ENCODE data around the gene MGAT1.
"Not testable (repeated sequence)": the region's sequence is repeated elsewhere in the genome, so short reads cannot be mapped to it uniquely, and the experiment has no call there.

The MGAT1 gene
- total RNA-seq, result 285 to 812 (median 516) reads per million in 17 experiments

DNA sequence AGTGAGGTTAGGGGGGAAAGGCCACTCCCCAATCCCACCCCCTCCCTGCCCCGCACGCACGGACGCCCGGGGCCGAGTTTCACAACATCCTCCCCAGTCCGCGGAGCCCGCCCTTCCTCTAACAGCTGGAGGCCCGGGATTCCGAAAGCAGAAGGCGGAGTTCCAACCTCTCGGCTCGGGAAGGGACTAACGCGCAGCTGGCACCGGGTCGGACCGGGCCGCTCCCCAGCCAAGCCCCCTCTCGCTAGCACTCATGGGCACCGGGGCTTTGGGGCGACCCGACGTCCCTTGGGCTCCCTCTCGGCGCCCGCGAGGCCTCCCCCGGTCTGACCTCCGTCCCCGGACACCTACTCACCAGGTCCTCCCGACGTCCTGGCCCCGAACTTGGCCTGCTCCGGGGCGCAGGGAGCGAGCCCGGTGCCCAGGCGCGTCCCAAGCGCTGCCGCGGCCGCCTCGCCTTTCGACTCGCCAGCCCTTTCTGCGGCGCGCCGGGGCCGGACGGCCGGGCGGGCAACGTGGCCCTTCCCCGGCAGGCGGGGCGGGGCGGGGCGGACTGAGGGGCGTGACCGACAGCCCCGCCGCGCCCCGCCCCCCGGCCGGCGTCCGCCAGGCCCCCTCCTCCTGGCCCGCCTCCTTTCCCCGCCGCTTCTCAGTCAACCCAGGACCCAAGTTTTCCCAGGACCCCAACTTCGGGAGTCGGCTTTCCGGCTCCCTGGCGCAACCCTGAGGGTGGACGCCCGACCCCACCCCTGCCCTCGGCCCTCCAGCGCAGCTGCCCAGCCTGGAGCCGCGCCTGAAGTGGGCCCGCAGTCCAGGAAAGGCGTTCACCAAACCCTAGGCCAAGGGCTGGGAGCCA lies at the start of gene MGAT1:
Gene MGAT1 (minus strand): TSS at position 482 of the 856 bp plus-strand sequence. CDS start 9,835 bp downstream, outside the sequence.
- peak; percentile 88 to 96 (median 93) for DNase-seq

DNA sequence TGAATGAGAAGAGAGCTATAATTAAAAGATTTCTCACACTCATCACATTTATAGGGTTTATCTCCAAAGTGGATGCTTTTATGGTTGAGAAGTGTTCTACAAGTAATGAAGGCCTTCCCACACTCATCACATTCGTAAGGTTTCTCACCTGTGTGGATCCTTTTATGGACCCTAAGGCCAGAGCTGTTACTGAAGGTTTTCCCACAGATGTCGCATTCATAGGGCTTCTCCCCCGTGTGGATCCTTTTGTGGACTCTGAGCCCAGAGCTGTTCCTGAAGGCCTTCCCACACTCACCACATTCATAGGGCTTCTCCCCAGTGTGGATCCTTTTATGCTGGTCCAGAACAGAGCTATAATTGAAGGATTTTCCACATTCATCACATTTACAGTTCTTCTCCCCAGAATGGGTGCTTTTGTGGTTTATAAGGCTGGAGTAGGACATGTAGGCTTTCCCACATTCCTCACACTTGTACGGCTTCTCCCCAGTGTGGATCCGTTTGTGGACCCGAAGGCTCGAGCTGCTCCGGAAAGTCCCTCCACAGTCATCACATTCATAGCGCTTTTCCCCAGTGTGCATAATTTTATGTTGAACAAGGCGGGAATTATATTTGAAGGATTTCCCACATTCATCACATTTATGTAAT lies 48.0 kb upstream of the MGAT1 start:
- no peak for DNase-seq

DNA sequence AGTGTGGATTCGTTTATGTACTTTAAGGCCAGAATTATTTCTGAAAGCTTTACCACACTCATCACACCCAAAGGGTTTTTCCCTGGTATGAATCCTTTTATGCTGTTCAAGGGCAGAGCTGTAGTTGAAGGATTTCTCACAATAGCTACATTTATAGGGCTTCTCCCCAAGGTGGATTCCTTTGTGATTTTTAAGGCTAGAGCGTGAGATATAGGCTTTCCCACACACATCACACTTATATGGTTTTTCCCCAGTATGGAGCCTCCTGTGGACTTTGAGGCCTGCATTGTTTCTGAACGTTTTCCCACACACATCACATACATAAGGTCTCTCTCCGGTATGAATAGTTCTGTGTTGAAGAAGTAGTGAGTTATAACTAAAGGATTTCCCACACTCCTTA lies 47.2 kb upstream of the MGAT1 start:
- DNase-seq, result no peak

DNA sequence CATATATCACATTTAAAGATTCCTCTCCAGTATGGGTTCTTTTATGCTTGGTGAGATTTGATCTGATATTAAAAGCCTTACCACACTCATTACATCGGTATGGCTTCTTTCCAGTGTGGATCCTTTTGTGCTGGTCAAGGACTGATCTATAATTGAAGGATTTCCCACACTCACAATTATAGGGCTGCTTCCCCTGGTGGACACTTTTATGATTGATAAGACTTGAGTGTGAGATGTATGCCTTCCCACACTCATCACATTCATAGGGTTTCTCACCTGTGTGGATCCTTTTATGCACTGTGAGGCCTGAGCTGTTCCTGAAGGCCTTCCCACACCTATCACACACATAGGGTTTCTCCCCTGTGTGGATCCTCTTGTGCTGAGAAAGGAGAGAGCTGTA lies 46.3 kb upstream of the MGAT1 start:
- DNase-seq, result no peak

DNA sequence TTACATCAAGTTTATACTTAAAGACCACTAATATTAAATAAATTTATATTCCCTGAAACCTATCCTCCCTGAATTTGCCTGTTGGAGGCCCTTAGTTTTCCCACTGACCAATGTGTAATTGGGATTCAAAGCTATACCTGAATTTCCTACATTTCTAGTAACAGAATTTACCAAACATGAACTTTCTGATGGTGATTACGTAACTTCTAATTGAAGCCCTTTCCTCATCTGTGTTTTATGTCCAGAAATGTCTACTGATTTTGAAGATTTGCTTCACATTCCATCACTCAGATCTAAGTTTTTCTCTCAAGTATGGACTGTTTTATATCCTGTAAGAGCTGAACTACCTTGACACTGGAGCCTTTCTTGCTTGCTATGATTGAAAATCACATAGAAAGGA lies 45.7 kb upstream of the MGAT1 start:
- no peak for DNase-seq

DNA sequence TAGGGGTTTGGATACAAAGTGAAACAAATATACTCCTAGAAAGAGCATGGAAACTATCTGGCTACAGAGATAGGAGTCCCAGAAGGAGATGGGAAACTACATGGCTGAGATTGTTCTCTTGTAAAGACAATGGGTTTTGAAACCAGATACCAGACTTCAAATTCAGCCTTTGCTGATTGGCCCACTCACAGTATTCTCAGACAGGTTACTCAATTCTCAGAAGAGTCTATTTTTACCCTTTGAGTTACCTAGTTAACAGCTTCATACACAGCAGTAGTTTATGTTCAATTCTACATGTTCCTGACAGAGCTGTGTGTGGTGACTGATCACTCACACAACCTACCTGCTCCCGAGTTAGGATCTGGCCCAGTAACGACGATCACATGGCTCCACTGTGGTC lies 44.4 kb upstream of the MGAT1 start:
- DNase-seq, result no peak

DNA sequence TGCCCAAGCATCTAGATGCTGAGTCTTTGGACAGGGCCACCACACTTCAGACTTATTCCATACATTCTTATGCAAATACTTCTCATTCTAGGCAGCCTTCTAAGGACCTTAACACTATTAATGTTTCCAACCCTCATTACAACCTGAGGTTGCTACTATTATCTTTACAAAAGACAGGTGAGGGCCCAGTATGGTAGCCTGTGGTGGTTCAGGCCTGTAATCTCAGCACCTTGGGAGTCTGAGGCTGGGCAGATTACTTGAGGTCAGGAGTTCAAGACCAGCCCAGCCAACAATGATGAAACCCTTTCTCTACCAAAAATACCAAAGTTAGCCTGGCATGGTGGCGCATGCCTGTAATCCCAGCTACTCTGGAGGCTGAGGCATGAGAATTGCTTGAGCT lies 42.3 kb upstream of the MGAT1 start:
- no peak for DNase-seq

DNA sequence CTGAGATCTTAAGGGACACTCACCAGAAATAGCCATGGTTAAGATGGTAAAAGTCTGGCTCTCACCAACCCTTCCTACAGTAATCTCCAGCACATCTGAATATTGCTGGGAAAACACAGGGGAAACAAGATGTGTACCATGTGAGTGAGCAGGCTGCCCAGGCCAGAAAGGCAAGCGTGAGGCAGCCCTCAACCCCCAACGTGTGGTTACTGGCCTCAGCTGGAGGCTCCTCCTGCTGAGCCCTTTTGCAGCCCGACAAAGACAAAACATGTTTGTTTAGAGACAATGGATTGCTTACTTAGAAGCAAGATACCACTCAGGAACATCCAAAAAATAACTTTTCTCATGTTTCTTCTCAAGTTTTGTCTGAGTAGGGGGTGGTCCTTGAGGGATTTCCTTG lies 41.8 kb upstream of the MGAT1 start:
- DNase-seq, result no peak

DNA sequence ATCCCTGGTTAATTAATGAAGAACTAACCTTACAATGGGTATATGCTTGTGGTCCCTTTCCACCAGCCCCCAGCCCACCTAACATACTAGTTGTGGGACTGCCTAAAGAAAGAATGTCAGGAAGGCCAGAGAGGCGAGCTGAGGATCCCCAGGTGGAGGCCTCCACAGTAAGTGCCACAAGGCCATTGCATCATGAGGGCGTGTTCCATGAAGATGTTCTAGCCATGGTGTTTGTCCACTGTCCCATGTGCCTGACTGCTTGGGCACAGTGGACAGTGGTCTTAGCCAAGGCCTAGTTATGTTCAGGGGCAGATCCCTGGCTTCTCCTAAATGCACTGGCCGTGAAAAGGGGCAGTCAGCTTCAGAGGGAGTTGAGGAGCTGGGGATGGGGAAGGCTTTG lies 37.3 kb upstream of the MGAT1 start:
- no peak for DNase-seq

DNA sequence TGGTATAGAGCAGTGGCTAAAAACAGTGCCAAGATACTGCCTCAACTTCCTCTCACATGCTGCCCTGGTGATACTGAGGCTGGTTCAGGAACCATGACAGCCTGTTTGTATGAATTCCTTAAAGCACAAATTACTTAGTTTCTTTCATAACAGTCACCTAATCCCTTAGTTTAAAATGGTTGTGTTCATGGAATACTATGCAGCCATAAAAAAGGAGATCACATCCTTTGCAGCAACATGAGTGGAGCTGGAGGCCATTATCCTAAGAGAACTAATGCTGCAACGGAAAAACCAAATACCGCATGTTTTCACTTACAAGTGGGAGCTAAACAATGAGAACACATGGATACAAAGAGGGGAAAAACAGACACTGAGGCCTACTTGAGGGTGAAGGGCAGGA lies 36.6 kb upstream of the MGAT1 start:
- DNase-seq, result no peak

DNA sequence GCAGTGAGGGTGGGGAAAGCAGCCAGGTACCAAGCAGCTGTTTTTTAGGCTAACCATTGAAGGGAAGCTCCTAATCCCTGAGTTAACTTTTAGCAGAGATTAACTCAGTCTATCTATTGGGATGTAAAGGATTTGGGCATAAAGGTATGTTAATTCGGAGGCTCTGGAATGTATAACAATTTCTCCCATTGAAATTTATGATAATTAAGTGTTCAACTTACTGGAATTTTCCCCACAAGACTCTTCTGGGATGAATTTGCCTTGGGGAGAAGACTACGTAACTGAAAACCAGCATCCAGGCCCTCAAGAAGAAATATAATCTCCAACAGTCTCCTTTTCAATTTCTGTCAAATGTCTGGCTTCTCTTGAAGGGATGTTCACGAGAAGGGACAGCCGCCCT lies 34.9 kb upstream of the MGAT1 start:
- DNase-seq, result no peak

DNA sequence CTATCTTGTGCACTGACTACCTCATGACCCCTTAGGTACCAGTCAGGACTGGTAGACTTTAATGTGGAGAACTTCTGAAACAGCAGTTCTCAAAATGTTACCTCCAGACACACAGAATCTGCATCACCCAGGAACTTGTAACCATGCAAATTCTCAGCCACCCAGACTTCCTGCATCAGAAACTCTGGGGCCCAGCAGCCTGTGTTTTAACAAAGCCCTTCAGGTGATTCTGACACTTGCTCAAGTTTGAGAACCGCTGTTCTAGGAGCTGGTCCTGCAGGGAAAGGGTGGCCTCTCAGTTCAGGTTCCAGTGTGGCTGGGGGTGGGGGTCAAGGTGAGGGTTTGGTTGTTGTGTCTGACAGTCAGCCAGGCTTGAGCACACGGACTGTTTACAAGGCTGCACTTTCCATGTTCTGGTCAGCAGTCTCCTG lies 30.0 kb upstream of the MGAT1 start:
- DNase-seq, result peak in 1 of 4 experiments; percentile 24

DNA sequence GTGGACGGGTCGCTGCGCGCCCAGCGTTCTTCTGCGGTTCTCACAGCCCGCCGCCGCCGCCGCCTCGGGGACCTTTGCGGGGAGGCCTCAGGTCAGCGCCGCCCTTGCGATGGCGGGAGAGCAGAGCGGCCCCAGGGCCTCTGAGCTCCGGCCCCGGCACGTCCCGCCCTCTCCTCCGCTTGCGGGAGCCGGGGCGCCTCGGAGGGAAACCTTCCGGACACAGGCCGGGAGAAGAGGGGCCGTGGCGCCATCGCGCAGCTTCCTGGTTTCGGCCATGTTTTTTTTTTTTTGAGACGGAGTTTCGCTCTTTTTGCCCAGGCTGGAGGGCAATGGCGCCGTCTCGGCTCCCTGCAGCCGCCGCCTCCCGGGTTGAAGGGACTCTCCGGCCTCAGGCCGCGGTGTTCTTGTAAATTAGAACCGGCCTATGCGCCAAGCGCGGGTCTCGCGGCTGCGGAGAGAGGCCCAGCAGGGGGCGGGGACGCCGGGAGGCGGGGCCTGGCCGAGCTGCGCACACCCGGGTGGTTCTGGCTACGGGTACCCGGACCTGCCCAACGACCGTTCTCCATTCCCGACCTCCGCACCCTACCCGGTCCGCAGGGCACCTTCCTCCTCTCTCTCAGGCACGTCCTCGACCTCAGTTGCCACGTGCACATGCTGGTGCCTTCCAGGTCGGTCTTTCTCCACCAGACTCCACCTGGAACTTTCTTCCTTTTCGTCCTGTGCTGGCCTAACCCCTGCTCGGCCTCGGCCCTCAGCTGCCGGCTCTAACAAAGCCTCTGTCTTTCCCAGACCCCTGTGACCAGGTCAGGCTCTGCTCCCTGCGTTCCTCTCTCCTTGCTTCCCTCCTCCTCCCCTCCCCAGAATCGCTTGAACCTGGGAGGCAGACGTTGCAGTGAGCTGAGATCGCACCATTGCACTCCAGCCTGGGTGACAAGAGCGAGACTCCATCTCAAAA lies 28.8 kb upstream of the MGAT1 start:
- peak; percentile 82 to 94 (median 88) for DNase-seq

DNA sequence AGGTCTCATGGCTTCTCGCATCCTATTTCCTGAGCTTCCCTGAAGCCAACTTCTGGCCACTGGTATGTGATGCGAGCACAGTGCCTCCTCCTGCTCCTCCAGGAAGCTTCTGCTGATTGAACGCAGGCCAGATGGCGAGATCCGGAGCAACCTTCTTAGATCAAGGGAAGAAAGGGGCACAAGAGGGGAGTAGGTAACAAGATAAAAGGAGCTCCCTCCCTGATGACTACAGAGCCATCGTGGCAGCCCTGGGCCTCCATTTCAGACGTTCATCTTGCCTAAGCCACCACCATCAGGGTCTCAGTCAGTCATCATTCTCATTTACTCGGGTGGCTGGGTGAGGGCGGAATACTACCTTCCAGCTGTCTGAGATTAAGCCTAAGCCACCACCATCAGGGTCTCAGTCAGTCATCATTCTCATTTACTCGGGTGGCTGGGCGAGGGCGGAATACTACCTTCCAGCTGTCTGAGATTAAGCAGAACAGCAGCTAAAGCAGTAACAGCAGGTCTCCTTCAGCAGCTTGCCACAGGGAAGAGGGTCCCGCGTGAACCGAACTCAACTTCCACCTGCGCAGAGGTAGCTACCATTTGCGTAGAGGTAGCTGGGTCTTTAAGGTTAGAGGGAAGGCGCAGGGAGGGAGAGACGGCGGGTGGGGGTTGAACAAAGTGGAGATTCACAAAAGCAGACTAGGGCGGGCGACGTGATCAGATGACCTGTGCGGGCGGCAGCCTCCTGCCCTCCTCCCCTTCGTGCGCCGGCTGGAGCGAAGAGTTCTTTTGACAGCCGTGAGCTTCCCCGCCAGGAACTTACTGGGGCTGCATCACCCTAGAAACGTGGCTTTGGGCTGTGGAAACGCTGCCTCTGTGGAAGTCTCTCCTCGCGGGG lies 27.9 kb upstream of the MGAT1 start:
- peak; percentile 86 to 94 (median 92) for DNase-seq

DNA sequence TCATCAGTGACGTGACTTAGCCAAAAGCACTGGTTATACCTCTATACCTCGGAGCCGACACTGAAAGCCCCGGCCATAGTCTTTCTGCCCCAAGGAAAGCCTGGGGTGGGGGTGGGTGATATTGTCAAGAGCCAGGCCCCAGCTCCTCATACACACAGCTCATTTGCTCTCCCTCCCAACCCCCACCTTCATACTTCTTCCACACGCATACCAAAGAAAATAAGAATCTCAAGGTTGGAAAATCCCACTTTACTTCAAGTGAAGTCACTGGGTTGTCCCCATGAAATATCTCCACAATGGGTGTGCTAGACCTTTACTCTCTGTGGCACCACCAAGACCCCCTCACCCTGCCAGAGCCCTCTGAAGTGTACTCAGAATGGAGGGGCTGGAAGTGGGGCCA lies 27.1 kb upstream of the MGAT1 start:
- no peak for DNase-seq

DNA sequence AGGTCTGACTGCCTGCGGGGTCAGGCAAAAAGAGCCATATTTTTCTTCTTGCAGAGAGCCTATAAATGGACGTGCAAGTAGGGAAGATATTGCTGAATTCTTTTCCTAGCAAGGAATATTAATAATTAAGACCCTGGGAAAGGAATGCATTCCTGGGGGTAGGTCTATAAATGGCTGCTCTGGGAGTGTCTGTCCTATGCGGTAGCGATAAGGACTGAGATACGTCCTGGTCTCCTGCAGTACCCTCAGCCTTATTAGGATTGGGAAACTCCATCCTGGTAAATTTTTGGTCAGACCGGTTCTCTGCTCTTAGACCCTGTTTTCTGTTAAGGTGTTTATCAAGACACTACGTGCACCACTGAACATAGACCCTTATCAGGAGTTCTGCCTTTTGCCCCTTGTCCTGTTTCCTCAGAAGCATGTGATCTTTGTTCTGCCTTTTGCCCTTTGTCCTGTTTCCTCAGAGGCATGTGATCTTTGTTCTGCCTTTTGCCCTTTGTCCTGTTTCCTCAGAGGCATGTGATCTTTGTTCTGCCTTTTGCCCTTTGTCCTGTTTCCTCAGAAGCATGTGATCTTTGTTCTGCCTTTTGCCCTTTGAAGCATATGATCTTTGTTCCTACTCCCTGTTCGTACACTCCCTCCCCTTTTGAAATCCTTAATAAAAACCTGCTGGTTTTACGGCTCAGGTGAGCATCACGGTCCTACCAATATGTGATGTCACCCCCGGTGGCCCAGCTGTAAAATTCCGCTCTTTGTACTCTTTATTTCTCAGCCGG lies 26.3 kb upstream of the MGAT1 start:
- DNase-seq, result peak; percentile 49 to 72 (median 62)

DNA sequence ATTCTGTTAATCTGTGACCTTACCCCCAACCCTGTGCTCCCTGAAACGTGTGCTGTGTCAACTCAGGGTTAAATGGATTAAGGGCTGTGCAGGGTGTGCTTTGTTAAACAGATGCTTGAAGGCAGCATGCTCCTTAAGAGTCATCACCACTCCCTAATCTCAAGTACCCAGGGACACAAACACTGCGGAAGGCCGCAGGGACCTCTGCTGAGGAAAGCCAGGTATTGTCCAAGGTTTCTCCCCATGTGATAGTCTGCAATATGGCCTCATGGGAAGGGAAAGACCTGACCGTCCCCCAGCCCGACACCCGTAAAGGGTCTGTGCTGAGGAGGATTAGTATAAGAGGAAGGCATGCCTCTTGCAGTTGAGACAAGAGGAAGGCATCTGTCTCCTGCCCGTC lies 24.8 kb upstream of the MGAT1 start:
- not testable (repeated sequence) for DNase-seq

DNA sequence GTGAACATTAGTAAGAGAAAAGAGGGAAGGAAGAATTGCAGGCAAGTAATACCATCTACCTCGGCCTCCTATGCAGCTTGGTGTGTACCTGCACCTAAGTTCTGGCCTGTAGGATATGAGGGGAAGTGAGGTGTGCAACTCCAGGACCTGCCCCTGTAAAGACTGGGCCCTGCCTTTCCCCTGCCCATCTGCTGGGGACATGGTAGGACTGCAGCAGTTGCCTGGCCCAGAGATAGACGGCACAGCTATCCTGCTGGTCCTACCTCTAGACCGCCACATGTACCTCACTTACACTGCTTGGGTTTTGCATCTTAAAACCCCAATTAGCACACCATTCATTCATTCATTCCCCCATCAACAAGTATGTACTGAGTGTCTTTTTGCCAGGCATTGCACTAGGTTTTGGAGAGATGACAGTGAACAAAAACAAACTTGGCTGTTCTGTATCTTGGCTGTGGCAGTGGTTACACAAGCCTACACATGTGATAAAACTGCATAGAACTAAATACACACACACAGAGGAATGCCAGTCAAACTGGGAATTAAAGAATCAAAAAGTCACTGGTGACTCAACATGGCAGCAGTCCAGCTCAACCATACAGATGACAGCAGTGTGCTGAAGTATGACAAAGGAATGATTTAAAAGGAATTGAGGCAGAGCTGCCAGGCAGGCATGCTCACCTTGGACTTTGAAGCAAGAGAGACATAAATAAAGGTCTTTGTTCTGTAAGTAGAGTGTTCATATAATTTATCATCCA lies 23.3 kb upstream of the MGAT1 start:
- DNase-seq, result peak; percentile 66 to 86 (median 71)

DNA sequence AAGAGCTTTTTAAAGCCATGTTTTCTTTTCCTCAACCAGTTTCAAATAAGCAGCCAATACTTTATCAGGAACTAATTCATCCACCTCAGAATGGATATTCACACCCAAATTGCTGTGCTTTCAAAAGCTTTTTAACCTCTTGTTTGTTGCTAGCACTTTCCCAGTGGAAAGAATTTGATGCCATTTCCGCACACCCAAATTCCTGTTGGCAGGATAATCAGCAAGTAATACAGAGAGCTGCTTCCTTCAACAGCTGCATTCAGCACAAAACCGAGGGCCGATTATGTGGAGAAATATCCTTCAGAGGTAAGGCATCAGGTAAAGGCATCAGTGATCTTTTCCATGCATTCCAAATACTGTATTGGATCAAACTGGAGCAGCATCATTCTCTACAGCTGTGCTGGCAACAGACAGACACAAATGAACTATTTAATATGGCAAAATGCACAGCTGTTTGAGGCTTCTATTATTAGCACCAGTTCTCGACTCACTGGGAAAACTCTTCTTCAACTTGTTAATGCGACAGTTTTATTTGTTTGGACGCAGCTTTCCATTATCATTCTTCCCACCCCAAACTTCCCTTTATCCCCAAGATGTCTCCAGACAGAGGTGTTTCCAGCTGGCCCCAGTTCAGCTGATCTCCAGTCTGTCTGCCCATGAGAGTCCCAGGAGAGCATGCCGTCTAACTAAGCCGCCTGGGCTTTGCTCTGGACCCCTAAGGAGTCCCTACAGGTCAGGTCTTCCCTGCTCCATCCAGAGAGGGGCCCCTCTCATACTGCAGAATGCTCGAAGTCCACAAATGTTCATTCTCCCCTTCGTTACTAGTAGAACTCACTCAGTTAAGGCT lies 22.2 kb upstream of the MGAT1 start:
- no peak for DNase-seq
